Ascending aorta (tissue), 2 donors: ENCODE data around the gene DBH. TPM values are rescaled to one million over a fixed set of nuclear protein-coding genes. Genes with fewer than 3 reads are reported as not detected.

ENCODE experiments used
- DNase-seq, 2 donors: peaks; one replicate each; pipeline ENCODE4 v3.0.0-alpha.2; 2019; ENCODE audit warnings: low spot score in 2 of 2
- H3K27ac ChIP-seq, 2 donors: fragments of 200-600 bp; sonication (generic); one replicate each; pipeline ENCODE4 v1.5.1; 2016 to 2017; ENCODE audit warnings: mild to moderate bottlenecking in 1 of 2
- H3K27me3 ChIP-seq: fragments of 200-600 bp; sonication (generic); one replicate; pipeline ENCODE4 v1.5.1; 2017
- H3K36me3 ChIP-seq, 2 donors: fragments of 200-600 bp; sonication (generic); one replicate each; pipeline ENCODE4 v1.5.1; 2016
- H3K4me1 ChIP-seq, 2 donors: fragments of 200-600 bp; sonication (generic); one replicate each; pipeline ENCODE4 v1.5.1; 2016 to 2017; ENCODE audit warnings: mild to moderate bottlenecking in 1 of 2
- H3K4me3 ChIP-seq, 2 donors: fragments of 200-600 bp; sonication (generic); one replicate each; pipeline ENCODE4 v1.5.1; 2016 to 2017; ENCODE audit warnings: mild to moderate bottlenecking in 1 of 2
- H3K9me3 ChIP-seq, 2 donors: fragments of 200-600 bp; sonication (generic); one replicate each; pipeline ENCODE4 v1.5.1; 2016
- intact Hi-C: fragments of 100-400 bp; cut with DNase I; formaldehyde crosslinking; loops from one replicate; pipeline ENCODE4 v1.15.1; 2023
- total RNA-seq: library from RNA; depleted of rRNA; stranded (reverse); fragments of >200 nt; gene quantifications from one replicate; pipeline ENCODE4 v1.1.0, GENCODE V29; 2016
- TF ChIP-seq, protein P1 (sequence below), 3 experiments: fragments of 200-600 bp in 2 of 3; fragments of 450-650 bp in 1 of 3; sonication (generic) in 2 of 3; IDR thresholded peaks; one replicate each; pipeline ENCODE4 v1.5.1; 2016 to 2019; ENCODE audit warnings: antibody characterized with exemption in 3 of 3, mild to moderate bottlenecking in 1 of 3, moderate library complexity in 1 of 3

Gene DBH
- total RNA-seq, 1 donor from 2014 or later, result not detected

DNA sequence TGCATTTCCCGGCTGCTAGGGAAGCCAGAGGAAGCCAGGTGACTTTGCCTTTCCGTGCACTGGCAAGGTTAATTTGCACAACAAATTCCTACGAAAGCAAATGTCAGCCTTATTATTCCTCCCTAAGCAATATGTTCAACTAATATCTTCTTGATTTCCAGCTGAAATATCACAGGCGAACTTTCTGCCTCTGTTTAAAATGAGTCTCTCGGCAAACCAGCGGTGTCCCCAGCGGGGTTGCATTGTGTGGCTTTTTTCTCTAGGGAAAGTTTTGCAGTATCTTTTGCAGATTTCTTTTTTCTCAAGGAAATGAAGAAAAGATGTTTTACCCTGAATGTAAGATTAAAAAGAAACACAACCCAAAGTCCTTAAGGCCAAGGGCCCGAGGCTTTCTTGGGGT lies 1.9 kb downstream of the DBH start:
- Histone ChIP-seq H3K27ac (no peak overlapping the region), H3K4me1 (no peaks in the 10 kb centered on the region), H3K4me3 (no peak overlapping the region), H3K9me3 (no peaks in the 10 kb centered on the region), H3K36me3 (no peaks in the 10 kb centered on the region), H3K27me3 (no peaks in the 10 kb centered on the region)
- intact Hi-C loops, result no loop called here
- TF ChIP-seq, protein P1, sequence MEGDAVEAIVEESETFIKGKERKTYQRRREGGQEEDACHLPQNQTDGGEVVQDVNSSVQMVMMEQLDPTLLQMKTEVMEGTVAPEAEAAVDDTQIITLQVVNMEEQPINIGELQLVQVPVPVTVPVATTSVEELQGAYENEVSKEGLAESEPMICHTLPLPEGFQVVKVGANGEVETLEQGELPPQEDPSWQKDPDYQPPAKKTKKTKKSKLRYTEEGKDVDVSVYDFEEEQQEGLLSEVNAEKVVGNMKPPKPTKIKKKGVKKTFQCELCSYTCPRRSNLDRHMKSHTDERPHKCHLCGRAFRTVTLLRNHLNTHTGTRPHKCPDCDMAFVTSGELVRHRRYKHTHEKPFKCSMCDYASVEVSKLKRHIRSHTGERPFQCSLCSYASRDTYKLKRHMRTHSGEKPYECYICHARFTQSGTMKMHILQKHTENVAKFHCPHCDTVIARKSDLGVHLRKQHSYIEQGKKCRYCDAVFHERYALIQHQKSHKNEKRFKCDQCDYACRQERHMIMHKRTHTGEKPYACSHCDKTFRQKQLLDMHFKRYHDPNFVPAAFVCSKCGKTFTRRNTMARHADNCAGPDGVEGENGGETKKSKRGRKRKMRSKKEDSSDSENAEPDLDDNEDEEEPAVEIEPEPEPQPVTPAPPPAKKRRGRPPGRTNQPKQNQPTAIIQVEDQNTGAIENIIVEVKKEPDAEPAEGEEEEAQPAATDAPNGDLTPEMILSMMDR (IDR thresholded peaks at IDR 0.05), result no peak
- no peak for DNase-seq

DNA sequence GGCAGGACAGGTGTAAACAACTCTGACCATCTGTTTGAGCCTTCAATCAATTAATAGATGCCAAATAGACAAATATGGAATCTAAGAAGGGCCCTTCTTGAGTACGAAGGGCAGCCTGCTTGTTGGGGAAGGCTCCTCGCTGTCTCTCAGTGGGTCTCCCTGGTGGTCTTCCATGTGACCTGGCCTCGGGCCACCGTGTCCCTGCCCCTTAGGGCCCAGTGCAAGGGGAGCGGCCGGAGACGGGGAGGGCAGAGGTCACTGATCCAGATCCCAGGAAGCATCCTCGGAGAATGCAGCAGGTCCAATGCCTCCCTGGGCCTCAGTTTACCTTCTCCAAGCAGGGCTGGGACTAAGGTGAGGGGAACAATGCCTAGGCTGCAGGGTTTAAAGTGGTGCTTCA lies 2.5 kb downstream of the DBH start:
- TF ChIP-seq, protein P1 (IDR thresholded peaks at IDR 0.05), result no peak
- intact Hi-C loops, result no loop called here
- no peak overlapping the region for H3K4me3 ChIP-seq
- no peaks in the 10 kb centered on the region for H3K36me3 ChIP-seq
- H3K27me3 ChIP-seq, result no peaks in the 10 kb centered on the region
- no peaks in the 10 kb centered on the region for H3K4me1 ChIP-seq
- no peak for DNase-seq
- no peak overlapping the region for H3K27ac ChIP-seq
- H3K9me3 ChIP-seq, result no peaks in the 10 kb centered on the region

DNA sequence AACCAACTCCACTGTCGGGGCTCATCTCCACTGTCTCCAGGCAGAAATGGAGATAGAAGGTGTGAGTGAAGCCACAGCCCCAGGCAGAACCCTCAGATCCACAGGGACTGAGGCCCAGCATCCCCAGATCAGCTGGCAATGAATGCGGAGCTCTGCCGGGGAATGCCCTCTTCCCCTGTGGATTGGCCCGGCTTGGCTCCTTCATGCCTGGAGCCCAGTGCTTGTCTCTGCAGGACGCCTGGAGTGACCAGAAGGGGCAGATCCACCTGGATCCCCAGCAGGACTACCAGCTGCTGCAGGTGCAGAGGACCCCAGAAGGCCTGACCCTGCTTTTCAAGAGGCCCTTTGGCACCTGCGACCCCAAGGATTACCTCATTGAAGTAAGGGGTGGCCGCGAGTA lies 3.5 kb downstream of the DBH start:
- Histone ChIP-seq H3K4me3 (no peak overlapping the region), H3K9me3 (no peaks in the 10 kb centered on the region), H3K27ac (no peak overlapping the region), H3K4me1 (no peaks in the 10 kb centered on the region), H3K36me3 (no peaks in the 10 kb centered on the region), H3K27me3 (no peaks in the 10 kb centered on the region)
- no peak for DNase-seq
- intact Hi-C loops, result no loop called here
- TF ChIP-seq, protein P1 (IDR thresholded peaks at IDR 0.05), result no peak

DNA sequence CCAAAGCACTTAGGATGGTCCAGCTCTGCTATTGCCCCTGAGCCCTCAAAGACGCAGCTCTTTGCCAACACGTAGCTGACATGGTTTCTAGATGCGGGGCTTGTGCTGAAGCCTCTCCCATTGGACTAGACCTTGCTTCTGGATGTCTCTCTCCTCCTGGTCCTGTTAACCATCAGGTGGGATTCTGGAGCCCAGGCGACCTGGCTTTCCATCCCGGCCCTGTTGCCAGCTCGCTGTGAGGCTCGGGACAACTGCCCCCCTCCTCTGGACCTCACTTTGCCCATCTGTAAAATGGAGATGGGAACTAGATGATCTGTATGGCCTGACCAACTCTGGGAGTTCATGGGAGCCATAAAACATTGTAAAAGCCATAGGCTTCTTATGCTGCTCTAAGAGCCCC lies 4.0 kb downstream of the DBH start:
- no peaks in the 10 kb centered on the region for H3K27me3 ChIP-seq
- H3K27ac ChIP-seq, result no peak overlapping the region

DNA sequence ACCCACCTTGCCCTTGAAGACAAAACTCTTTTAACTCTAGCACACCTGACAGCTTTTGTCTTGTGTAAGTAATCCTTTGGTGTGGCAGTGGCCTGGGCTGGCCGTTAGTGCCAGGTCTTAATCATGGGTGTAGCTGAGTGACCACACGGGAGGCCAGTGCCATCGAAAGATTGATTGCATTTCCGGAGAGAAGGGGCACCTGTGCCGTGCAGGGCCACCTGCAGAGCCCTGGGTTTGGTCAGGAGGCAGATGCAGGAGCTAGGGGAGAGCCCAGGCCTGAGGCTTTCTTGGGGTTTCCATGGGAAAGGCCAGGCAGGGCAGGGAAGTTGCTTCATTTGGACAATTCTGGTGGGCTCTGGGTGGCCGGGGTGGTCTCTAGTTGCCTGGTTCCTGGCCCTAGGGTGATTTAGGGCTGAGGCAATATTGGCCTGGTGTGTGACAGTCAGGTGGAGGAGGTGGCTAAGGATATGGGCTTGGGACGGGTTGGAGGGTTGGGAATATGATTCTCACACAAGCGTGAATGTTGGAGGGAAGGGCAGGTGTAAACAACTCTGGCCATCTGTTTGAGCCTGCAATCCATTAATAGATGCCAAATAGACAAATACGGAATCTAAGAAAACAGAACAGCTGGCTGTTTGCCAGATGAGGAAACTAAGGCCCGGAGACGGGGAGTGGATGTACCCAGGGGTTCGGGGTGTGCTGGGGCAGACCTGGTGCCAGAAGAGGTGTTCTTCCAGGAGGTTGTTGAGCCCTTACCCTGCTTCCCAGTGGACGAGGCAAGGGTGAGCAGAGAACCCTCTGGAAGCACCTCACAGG lies 4.6 kb downstream of the DBH start:
- Histone ChIP-seq H3K4me1 (no peaks in the 10 kb centered on the region), H3K4me3 (no peak overlapping the region), H3K27me3 (no peaks in the 10 kb centered on the region), H3K9me3 (no peaks in the 10 kb centered on the region), H3K27ac (no peak overlapping the region), H3K36me3 (no peaks in the 10 kb centered on the region)
- TF ChIP-seq, protein P1 (IDR thresholded peaks at IDR 0.05), result no peak
- no peak for DNase-seq
- intact Hi-C loops, result no loop called here

More for the DNA sequence above, 4.0 kb downstream of the DBH start:
- no peak for DNase-seq
- intact Hi-C loops, result no loop called here
- H3K9me3 ChIP-seq, result no peaks in the 10 kb centered on the region
- H3K4me3 ChIP-seq, result no peak overlapping the region
- TF ChIP-seq, protein P1 (IDR thresholded peaks at IDR 0.05), result no peak
- H3K4me1 ChIP-seq, result no peaks in the 10 kb centered on the region
- H3K36me3 ChIP-seq, result no peaks in the 10 kb centered on the region

DNA sequence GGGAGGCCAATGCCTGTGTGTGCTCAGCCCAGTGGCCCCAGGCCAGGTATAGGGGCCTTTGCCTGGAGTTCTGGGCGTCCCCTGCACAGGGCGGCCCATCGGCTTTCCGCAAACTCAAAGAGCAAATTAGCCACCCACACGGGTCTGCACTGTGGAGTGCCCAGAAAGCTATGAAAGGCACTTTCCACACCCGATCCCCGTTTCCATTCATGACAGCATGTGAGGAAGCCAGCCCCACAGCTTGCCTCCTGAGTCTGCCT lies 5.2 kb downstream of the DBH start:
- intact Hi-C loops, result no loop called here
- Histone ChIP-seq H3K9me3 (no peaks in the 10 kb centered on the region), H3K36me3 (no peaks in the 10 kb centered on the region), H3K27ac (no peak overlapping the region), H3K27me3 (no peaks in the 10 kb centered on the region), H3K4me1 (no peaks in the 10 kb centered on the region), H3K4me3 (no peak overlapping the region)
- no peak for DNase-seq
- TF ChIP-seq, protein P1 (IDR thresholded peaks at IDR 0.05), result no peak
